ENCODE measurements around the gene PLCL1. TPM values are rescaled to one million over a fixed set of nuclear protein-coding genes. Genes with fewer than 3 reads are reported as not detected.

Gene PLCL1
- total and polyA plus RNA-seq, 12 donors, result 17.3 to 131 (median 102) TPM

- no peak for ATAC-seq
- Histone ChIP-seq H3K36me3 (no peaks in the 10 kb centered on the region), H3K4me1 (peaks cover 5 to 64% (median 36%) of the 10 kb centered on the region in 9 donors), H3K9me3 (no peaks in the 10 kb centered on the region), H3K27ac (no peak overlapping the region), H3K4me3 (no peak overlapping the region), H3K27me3 (no peaks in the 10 kb centered on the region)
- TF ChIP-seq CTCF (IDR thresholded peaks at IDR 0.05), result no peak
- intact Hi-C loops (cut with DNase I), result no loop called here
- no peak for DNase-seq
Observed at GRCh38 chr2:197927994-197928393, 123.6 kb downstream of the PLCL1 start.

- WGBS, 2 donors, result 61 to 66% methylated on average over 5 of the region's 5 CpGs
- peak in 1 of 2 donors; percentile 20 for DNase-seq
- no peaks in the 10 kb centered on the region for H3K36me3 ChIP-seq
- H3K4me3 ChIP-seq, result no peak overlapping the region
- no peak for TF ChIP-seq CTCF (IDR thresholded peaks at IDR 0.05)
- peak overlapping the region in 4 of 10 donors; percentile 17 to 44 (median 27) for H3K27ac ChIP-seq
- H3K4me1 ChIP-seq, result peaks cover 5 to 64% (median 42%) of the 10 kb centered on the region in 9 donors
- no peaks in the 10 kb centered on the region for H3K9me3 ChIP-seq
- H3K27me3 ChIP-seq, result no peaks in the 10 kb centered on the region
- peak in 7 of 8 donors; percentile 54 to 86 (median 73) for ATAC-seq
- intact Hi-C loops (cut with DNase I), result no loop called here
Observed at GRCh38 chr2:197929008-197929885, 124.9 kb downstream of the PLCL1 start.

GRCh38 chr2:197929886-197930227 lies 125.5 kb downstream of the PLCL1 start:
- Histone ChIP-seq H3K27ac (peak overlapping the region in 2 of 10 donors; percentile 27 to 44), H3K27me3 (no peaks in the 10 kb centered on the region), H3K4me1 (peaks cover 5 to 59% (median 39%) of the 10 kb centered on the region in 9 donors), H3K4me3 (no peak overlapping the region), H3K9me3 (no peaks in the 10 kb centered on the region), H3K36me3 (no peaks in the 10 kb centered on the region)
- DNase-seq (no peak), ATAC-seq (no peak)
- intact Hi-C loops (cut with DNase I), result no loop called here
- TF ChIP-seq CTCF (IDR thresholded peaks at IDR 0.05), result no peak

GRCh38 chr2:197930570-197931278 lies 126.3 kb downstream of the PLCL1 start:
- no peaks in the 10 kb centered on the region for H3K27me3 ChIP-seq
- DNase-seq (no peak), ATAC-seq (no peak)
- no peaks in the 10 kb centered on the region for H3K9me3 ChIP-seq
- H3K27ac ChIP-seq, result no peak overlapping the region
- H3K4me1 ChIP-seq, result peaks cover 5 to 50% (median 36%) of the 10 kb centered on the region in 9 donors
- TF ChIP-seq CTCF (IDR thresholded peaks at IDR 0.05), result no peak
- intact Hi-C loops (cut with DNase I), result no loop called here
- no peaks in the 10 kb centered on the region for H3K36me3 ChIP-seq
- no peak overlapping the region for H3K4me3 ChIP-seq
- WGBS, 2 donors, result 95 to 96% methylated on average over 4 of the region's 4 CpGs
